SK-N-MC (cell line): ENCODE measurements around the gene CARMIL1.

Source experiments
- DNase-seq: peaks from one replicate; pipeline ENCODE4 v3.0.0-alpha.2; 2011; ENCODE audit warnings: low read depth, low spot score
- H3K27ac ChIP-seq: fragments of 200-600 bp; sonication (generic); 2 replicates; pipeline ENCODE4 v1.5.1; 2016; ENCODE audit warnings: mixed run types
- H3K36me3 ChIP-seq: fragments of 200-600 bp; sonication (generic); 2 replicates; pipeline ENCODE4 v1.6.1; 2017; ENCODE audit warnings: antibody characterized with exemption, low read length, mixed read lengths; ENCODE audit not compliant: insufficient read depth
- H3K4me3 ChIP-seq: fragments of 200-600 bp; sonication (generic); 2 replicates; pipeline ENCODE4 v1.5.1; 2016
- H3K9ac ChIP-seq: fragments of 200-600 bp; sonication (generic); 2 replicates; pipeline ENCODE4 v1.8.0; 2017; ENCODE audit warnings: mixed run types, mixed read lengths; ENCODE audit not compliant: insufficient read length
- H3K9me3 ChIP-seq: fragments of 200-600 bp; sonication (generic); 2 replicates; pipeline ENCODE4 v1.6.1; 2017; ENCODE audit warnings: low read depth, mild to moderate bottlenecking, antibody characterized with exemption, low read length, moderate library complexity, mixed read lengths
- EZH2 ChIP-seq: fragments of 200-600 bp; sonication (generic); IDR thresholded peaks from one replicate; pipeline ENCODE4 v1.6.1; 2017; ENCODE audit warnings: antibody characterized with exemption
- FOXP2 ChIP-seq: optimal IDR thresholded peaks from 2 replicates; pipeline ENCODE3; 2011; ENCODE audit warnings: mild to moderate bottlenecking, moderate library complexity; ENCODE audit not compliant: insufficient read depth; ENCODE audit errors: extremely low read length, control extremely low read depth
- POLR2AphosphoS5 ChIP-seq: IDR thresholded peaks from 2 replicates; pipeline ENCODE4 v1.6.1; 2012; ENCODE audit warnings: mild to moderate bottlenecking, low read depth, low read length, borderline replicate concordance

CARMIL1 gene

GRCh38 chr6:25344827-25345226 is 65.7 kb downstream of the CARMIL1 start:
- no peaks in the 10 kb centered on the region for H3K9me3 ChIP-seq
- H3K27ac ChIP-seq, result no peak overlapping the region
- no peaks in the 10 kb centered on the region for H3K36me3 ChIP-seq
- no peak for DNase-seq
- TF ChIP-seq POLR2AphosphoS5 (no peak), EZH2 (no peak), FOXP2 (no peak)
- H3K9ac ChIP-seq, result no peak overlapping the region
- H3K4me3 ChIP-seq, result no peak overlapping the region

GRCh38 chr6:25346064-25346463 is 66.9 kb downstream of the CARMIL1 start:
- TF ChIP-seq FOXP2, result no peak
- TF ChIP-seq EZH2, result no peak
- TF ChIP-seq POLR2AphosphoS5, result no peak
- Histone ChIP-seq H3K36me3 (no peaks in the 10 kb centered on the region), H3K27ac (no peak overlapping the region), H3K9me3 (no peaks in the 10 kb centered on the region), H3K4me3 (no peak overlapping the region), H3K9ac (no peak overlapping the region)
- no peak for DNase-seq

- Histone ChIP-seq H3K27ac (no peak overlapping the region), H3K9me3 (no peaks in the 10 kb centered on the region), H3K4me3 (no peak overlapping the region), H3K36me3 (no peaks in the 10 kb centered on the region), H3K9ac (no peak overlapping the region)
- TF ChIP-seq POLR2AphosphoS5, result no peak
- no peak for TF ChIP-seq EZH2
- TF ChIP-seq FOXP2, result no peak
- no peak for DNase-seq
These were observed 71.4 kb downstream of the CARMIL1 start for GRCh38 chr6:25350573-25350972.

GRCh38 chr6:25351485-25351884 is 72.3 kb downstream of the CARMIL1 start:
- DNase-seq, result no peak
- TF ChIP-seq FOXP2, result no peak
- no peak for TF ChIP-seq EZH2
- no peak for TF ChIP-seq POLR2AphosphoS5
- H3K4me3 ChIP-seq, result no peak overlapping the region

GRCh38 chr6:25352285-25352684 is 73.1 kb downstream of the CARMIL1 start:
- no peak for DNase-seq
- TF ChIP-seq FOXP2 (no peak), EZH2 (no peak), POLR2AphosphoS5 (no peak)
- no peak overlapping the region for H3K27ac ChIP-seq
- H3K9me3 ChIP-seq, result no peaks in the 10 kb centered on the region
- H3K36me3 ChIP-seq, result no peaks in the 10 kb centered on the region
- no peak overlapping the region for H3K4me3 ChIP-seq
- no peak overlapping the region for H3K9ac ChIP-seq

More at GRCh38 chr6:25351485-25351884, 72.3 kb downstream of the CARMIL1 start:
- no peak overlapping the region for H3K27ac ChIP-seq
- no peak overlapping the region for H3K9ac ChIP-seq
- H3K36me3 ChIP-seq, result no peaks in the 10 kb centered on the region
- no peaks in the 10 kb centered on the region for H3K9me3 ChIP-seq

- no peak overlapping the region for H3K4me3 ChIP-seq
- H3K36me3 ChIP-seq, result no peaks in the 10 kb centered on the region
- H3K9ac ChIP-seq, result no peak overlapping the region
- TF ChIP-seq POLR2AphosphoS5, result no peak
- H3K9me3 ChIP-seq, result no peaks in the 10 kb centered on the region
- H3K27ac ChIP-seq, result no peak overlapping the region
- no peak for DNase-seq
These were observed 75.1 kb downstream of the CARMIL1 start for GRCh38 chr6:25354078-25354932.

GRCh38 chr6:25359191-25359861 is 80.2 kb downstream of the CARMIL1 start:
- DNase-seq, result peak; percentile 22
- H3K9ac ChIP-seq, result no peak overlapping the region
- H3K36me3 ChIP-seq, result no peaks in the 10 kb centered on the region
- H3K27ac ChIP-seq, result peak overlapping the region; percentile 55
- TF ChIP-seq EZH2 (no peak), FOXP2 (no peak), POLR2AphosphoS5 (no peak)
- no peaks in the 10 kb centered on the region for H3K9me3 ChIP-seq
- peak overlapping the region; percentile 47; the same call in 1 of the 2 replicates for H3K4me3 ChIP-seq

GRCh38 chr6:25359891-25360290 is 80.7 kb downstream of the CARMIL1 start:
- TF ChIP-seq EZH2 (no peak), FOXP2 (no peak), POLR2AphosphoS5 (no peak)
- peak overlapping the region; percentile 55; the same call in 1 of the 2 replicates for H3K27ac ChIP-seq
- DNase-seq, result no peak

GRCh38 chr6:25360621-25361020 is 81.4 kb downstream of the CARMIL1 start:
- H3K4me3 ChIP-seq, result no peak overlapping the region
- TF ChIP-seq EZH2 (no peak), FOXP2 (no peak), POLR2AphosphoS5 (no peak)
- H3K9ac ChIP-seq, result no peak overlapping the region
- no peak for DNase-seq
- no peaks in the 10 kb centered on the region for H3K36me3 ChIP-seq
- no peak overlapping the region for H3K27ac ChIP-seq
- H3K9me3 ChIP-seq, result no peaks in the 10 kb centered on the region

More at GRCh38 chr6:25359891-25360290, 80.7 kb downstream of the CARMIL1 start:
- H3K9me3 ChIP-seq, result no peaks in the 10 kb centered on the region
- no peak overlapping the region for H3K9ac ChIP-seq
- peak overlapping the region; percentile 47; the same call in 1 of the 2 replicates for H3K4me3 ChIP-seq
- no peaks in the 10 kb centered on the region for H3K36me3 ChIP-seq
